Measurements from ENCODE around the gene MDH1B.

MDH1B gene

DNA sequence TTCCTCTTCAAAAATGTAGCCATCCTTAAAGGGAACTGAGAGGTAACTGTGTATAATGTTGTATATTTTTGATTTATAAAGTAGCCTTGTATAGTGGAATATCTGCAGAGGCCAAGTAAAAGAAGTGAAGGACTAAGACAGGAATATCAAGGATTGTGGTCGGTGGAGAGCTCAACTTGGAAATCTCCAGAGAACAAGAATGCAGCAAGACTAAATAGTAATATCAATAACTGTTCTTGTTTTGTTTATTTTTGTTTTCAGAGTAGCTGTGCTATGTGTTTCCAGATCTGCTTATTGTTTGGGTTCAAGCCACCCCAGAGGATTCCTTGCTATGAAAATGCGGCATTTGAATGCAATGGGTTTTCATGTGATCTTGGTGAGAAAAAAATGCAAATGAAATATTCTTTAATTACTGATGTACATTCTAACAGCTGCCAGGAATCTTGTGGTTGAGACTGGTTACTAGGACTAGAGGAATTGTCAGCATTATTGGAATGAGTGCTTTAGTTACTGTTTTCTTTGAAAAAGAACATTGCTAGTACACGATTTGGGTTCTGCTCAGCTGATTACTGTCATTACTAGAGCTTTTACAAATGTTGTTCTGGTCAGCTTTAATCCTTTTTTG, 25.3 kb upstream of the MDH1B start:
- H3K4me3 ChIP-seq (ENCODE audit: low read length): no peak overlapping the region
- TF ChIP-seq, protein P1, sequence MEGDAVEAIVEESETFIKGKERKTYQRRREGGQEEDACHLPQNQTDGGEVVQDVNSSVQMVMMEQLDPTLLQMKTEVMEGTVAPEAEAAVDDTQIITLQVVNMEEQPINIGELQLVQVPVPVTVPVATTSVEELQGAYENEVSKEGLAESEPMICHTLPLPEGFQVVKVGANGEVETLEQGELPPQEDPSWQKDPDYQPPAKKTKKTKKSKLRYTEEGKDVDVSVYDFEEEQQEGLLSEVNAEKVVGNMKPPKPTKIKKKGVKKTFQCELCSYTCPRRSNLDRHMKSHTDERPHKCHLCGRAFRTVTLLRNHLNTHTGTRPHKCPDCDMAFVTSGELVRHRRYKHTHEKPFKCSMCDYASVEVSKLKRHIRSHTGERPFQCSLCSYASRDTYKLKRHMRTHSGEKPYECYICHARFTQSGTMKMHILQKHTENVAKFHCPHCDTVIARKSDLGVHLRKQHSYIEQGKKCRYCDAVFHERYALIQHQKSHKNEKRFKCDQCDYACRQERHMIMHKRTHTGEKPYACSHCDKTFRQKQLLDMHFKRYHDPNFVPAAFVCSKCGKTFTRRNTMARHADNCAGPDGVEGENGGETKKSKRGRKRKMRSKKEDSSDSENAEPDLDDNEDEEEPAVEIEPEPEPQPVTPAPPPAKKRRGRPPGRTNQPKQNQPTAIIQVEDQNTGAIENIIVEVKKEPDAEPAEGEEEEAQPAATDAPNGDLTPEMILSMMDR (conservative IDR thresholded peaks at IDR 0.05; ENCODE audit: low read depth, low read length): no peak
- DNase-seq (ENCODE audit: low read depth): no peak

DNA sequence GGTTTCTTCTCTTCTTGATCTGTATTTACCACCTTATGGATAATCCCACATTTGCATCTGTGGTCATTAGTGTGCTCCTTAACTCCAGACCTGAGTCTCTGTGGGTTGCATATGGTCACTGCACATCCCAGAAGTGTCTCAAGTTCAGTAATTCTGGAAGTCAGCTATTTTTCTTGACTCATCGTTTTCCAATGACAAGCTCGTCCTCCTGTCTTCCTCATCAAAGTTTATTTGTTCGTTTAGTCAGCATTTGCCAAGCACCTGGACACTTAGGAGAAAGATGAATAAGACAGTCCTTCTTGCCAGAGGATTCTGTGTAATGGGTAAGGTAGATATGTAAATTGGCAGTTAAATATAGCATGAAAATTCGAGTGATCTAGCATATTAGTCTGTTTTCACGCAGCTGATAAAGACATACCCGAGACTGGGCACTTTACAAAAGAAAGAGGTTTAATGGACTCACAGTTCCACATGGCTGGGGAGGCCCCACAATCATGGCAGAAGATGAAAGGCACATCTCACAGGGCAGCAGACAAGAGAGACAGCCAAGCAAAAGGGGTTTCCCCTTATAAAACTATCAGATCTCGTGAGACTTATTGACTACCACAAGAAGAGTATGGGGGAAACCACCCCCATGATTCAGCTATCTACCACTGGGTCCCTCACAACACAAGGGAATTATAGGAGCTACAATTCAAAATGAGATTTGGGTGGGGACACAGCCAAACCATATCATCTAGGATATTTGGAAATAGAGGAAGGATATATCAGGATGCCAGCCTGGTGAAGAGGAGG, 19.6 kb upstream of the MDH1B start:
- H3K4me3 ChIP-seq (ENCODE audit: low read length): no peak overlapping the region
- TF ChIP-seq, protein P1 (conservative IDR thresholded peaks at IDR 0.05; ENCODE audit: low read depth, low read length): no peak
- DNase-seq (ENCODE audit: low read depth): no peak

DNA sequence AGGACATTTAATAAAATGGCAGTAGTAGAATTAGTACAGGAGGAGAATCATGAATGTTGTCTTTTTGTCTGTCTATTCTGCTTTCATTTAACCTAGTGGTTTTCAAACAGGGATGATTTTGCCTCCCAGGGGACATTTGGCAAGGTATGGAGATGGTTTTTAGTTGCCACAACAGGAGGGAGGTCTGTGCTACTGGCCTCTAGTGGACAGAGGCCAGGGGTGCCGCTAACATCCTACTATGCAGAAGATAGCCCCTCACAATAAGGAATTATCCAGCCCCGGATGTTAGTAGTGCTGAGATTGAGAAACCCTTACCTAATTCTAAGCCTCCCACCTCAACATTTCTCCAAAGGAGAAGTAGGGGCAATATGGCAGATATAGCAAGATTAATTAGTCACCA, 18.6 kb upstream of the MDH1B start:
- TF ChIP-seq, protein P1 (conservative IDR thresholded peaks at IDR 0.05; ENCODE audit: low read depth, low read length): peak; percentile 82
- no peak overlapping the region for H3K4me3 ChIP-seq (ENCODE audit: low read length)
- DNase-seq (ENCODE audit: low read depth): no peak

DNA sequence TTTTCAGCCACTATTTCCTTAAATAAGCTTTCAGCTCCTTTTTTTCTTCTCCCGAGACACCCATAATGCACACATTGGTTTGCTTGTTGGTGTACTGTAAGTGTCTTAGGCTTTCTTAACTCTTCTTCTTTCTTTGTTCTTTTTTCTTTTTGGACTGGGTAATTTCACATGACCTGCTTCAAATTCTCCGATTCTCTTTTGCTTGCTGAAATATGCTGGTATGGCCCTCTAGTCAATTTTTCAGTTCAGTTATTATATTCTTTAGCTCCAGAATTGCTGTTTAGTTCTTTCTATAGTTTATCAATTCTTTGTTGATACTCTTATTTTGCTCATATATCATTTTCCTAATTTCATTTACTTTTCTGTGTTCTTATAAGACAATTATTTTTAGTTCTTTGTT, 15.5 kb upstream of the MDH1B start:
- TF ChIP-seq, protein P1 (conservative IDR thresholded peaks at IDR 0.05; ENCODE audit: low read depth, low read length): no peak
- H3K4me3 ChIP-seq (ENCODE audit: low read length): no peak overlapping the region
- DNase-seq (ENCODE audit: low read depth): no peak

DNA sequence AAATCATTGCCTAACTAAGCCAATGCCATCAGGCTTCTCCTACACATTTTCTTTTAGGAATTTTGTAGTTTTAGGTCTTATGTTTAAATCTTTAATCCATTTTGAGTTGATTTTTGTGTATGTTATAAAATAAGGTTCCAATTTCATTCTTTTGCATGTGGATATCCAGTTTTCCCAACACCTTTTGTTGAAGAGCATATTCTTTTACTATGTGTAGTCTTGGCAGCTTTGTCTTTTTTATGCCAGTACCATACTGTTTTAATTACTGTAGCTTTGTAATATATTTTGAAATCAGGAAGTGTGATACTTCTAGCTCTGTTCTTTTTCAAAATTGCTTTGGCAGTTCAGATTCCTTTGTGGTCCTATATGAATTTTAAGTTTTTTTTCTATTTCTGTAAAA, 11.3 kb upstream of the MDH1B start:
- no peak overlapping the region for H3K4me3 ChIP-seq (ENCODE audit: low read length)
- TF ChIP-seq, protein P1 (conservative IDR thresholded peaks at IDR 0.05; ENCODE audit: low read depth, low read length): no peak
- no peak for DNase-seq (ENCODE audit: low read depth)

DNA sequence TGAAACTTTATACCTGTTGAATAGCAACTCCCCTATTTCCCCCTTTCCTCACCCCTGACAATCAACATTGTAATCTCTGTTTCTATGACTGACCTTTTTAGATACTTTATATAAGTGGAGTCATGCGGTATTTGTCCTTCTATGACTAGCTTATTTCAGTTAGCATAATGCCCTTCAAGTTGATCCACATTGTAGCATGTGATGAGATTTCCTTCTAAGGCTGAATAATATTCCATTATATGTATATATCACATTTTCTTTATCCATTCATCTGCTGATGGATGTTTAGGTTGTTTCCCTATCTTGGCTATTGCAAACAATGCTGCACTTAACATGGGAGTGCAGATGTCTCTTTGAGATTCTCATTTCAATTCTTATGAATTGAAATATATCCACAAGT, 9.7 kb upstream of the MDH1B start:
- TF ChIP-seq, protein P1 (conservative IDR thresholded peaks at IDR 0.05; ENCODE audit: low read depth, low read length): no peak
- DNase-seq (ENCODE audit: low read depth): no peak
- no peak overlapping the region for H3K4me3 ChIP-seq (ENCODE audit: low read length)
